SK-N-MC (cell line): Measurements from ENCODE around the gene LEF1.

Experiments
- EZH2 ChIP-seq: fragments of 200-600 bp; sonication (generic); IDR thresholded peaks from one replicate; pipeline ENCODE4 v1.6.1; 2017; ENCODE audit warnings: antibody characterized with exemption
- POLR2AphosphoS5 ChIP-seq: IDR thresholded peaks from 2 replicates; pipeline ENCODE4 v1.6.1; 2012; ENCODE audit warnings: mild to moderate bottlenecking, low read depth, low read length, borderline replicate concordance

DNA sequence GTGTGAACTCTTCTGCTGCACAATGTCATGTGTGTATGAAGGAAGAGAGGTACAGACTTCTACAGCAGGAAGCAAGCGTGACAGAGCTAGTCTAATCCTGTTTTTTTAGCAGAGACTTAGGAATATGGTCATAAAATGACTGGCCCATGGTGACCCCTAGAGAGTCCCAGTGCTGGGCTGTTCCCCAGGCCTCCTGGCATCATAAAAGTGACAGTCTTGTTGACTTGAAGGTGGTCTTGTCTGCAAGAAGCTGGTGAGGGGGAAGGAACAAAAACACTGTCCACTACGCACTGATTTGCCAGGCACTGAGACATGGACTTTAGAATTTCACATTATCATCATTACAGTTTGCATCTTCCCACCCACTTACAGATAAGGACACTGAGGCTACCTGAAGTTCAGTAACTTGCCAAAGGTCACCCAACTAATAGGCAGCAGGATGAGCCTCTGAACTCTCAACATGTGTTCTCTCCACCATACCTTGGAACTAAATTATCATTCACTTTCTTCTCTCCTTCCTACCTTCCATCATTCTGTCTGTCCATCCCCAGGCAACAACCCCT lies 116.1 kb downstream of the LEF1 start:
- TF ChIP-seq EZH2 (no peak), POLR2AphosphoS5 (no peak)
